ENCODE data around the gene CACNB2.
"Not testable (repeated sequence)": the region's sequence is repeated elsewhere in the genome, so short reads cannot be mapped to it uniquely, and the experiment has no call there.

Gene CACNB2

GRCh38 chr10:18409599-18410397, 269.6 kb downstream of the CACNB2 start:
- DNase-seq: no peak

- DNase-seq: no peak
These were observed 273.8 kb downstream of the CACNB2 start for GRCh38 chr10:18414061-18414460.

GRCh38 chr10:18417950-18418527, 277.8 kb downstream of the CACNB2 start:
- DNase-seq: no peak

- DNase-seq: peak; percentile 35
These were observed 278.5 kb downstream of the CACNB2 start for GRCh38 chr10:18418541-18419215.

- no peak for DNase-seq
These were observed 279.7 kb downstream of the CACNB2 start for GRCh38 chr10:18419945-18420344.

GRCh38 chr10:18421726-18422293, 281.6 kb downstream of the CACNB2 start:
- no peak for DNase-seq

GRCh38 chr10:18423058-18423637, 282.9 kb downstream of the CACNB2 start:
- no peak for DNase-seq

- no peak for DNase-seq
These were observed 284.0 kb downstream of the CACNB2 start for GRCh38 chr10:18424200-18424599.

GRCh38 chr10:18429335-18429734, 289.1 kb downstream of the CACNB2 start:
- no peak for DNase-seq

- DNase-seq: no peak
These were observed 296.7 kb downstream of the CACNB2 start for GRCh38 chr10:18436902-18437301.

- no peak for DNase-seq
These were observed 297.3 kb downstream of the CACNB2 start for GRCh38 chr10:18437486-18437885.

GRCh38 chr10:18438361-18439126, 298.3 kb downstream of the CACNB2 start:
- DNase-seq: no peak

- DNase-seq: no peak
These were observed 299.4 kb downstream of the CACNB2 start for GRCh38 chr10:18439601-18440000.

GRCh38 chr10:18445635-18446034, 305.4 kb downstream of the CACNB2 start:
- DNase-seq: not testable (repeated sequence)

GRCh38 chr10:18446205-18446604, 306.0 kb downstream of the CACNB2 start:
- DNase-seq: no peak

GRCh38 chr10:18449611-18450026, 309.4 kb downstream of the CACNB2 start:
- no peak for DNase-seq

- DNase-seq: no peak
These were observed 310.1 kb downstream of the CACNB2 start for GRCh38 chr10:18450298-18450697.

- DNase-seq: no peak
These were observed 315.1 kb downstream of the CACNB2 start for GRCh38 chr10:18455086-18455884.

- DNase-seq: no peak
These were observed 316.8 kb downstream of the CACNB2 start for GRCh38 chr10:18456984-18457383.

- DNase-seq: no peak
These were observed 319.8 kb downstream of the CACNB2 start for GRCh38 chr10:18460032-18460431.

- no peak for DNase-seq
These were observed 323.5 kb downstream of the CACNB2 start for GRCh38 chr10:18463673-18464211.

Data from RPMI8226 (cell line).